Measurements from ENCODE around the gene ARF3.
A peak's percentile ranks its signal among the peaks of the same experiment; 100 is the strongest.

Gene ARF3

DNA sequence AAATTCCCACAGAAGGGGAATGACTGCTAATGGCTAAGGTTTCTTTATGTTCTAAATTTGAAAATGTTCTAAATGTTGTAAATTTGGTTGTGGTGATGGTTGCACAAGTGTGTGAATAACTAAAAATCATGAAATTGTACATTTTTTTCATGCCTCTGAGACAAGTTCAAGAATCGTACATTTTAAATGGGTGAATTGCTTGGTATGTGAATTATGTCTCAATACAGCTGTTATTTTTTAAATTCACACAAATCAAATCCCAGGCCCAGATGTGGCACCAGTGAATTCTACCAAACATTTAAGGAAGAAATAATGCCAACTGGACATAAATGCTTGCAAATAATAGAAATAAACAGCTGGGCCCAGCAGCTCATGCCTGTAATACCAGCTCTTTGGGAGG, 63.0 kb downstream of the ARF3 start:
- H3K4me3 ChIP-seq (ENCODE audit: low read depth, low read length): no peak overlapping the region
- DNase-seq (ENCODE audit: low read depth): no peak
- TF ChIP-seq, protein P1, sequence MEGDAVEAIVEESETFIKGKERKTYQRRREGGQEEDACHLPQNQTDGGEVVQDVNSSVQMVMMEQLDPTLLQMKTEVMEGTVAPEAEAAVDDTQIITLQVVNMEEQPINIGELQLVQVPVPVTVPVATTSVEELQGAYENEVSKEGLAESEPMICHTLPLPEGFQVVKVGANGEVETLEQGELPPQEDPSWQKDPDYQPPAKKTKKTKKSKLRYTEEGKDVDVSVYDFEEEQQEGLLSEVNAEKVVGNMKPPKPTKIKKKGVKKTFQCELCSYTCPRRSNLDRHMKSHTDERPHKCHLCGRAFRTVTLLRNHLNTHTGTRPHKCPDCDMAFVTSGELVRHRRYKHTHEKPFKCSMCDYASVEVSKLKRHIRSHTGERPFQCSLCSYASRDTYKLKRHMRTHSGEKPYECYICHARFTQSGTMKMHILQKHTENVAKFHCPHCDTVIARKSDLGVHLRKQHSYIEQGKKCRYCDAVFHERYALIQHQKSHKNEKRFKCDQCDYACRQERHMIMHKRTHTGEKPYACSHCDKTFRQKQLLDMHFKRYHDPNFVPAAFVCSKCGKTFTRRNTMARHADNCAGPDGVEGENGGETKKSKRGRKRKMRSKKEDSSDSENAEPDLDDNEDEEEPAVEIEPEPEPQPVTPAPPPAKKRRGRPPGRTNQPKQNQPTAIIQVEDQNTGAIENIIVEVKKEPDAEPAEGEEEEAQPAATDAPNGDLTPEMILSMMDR (IDR thresholded peaks at IDR 0.05; ENCODE audit: control insufficient read depth, extremely low read depth, insufficient read depth): no peak

DNA sequence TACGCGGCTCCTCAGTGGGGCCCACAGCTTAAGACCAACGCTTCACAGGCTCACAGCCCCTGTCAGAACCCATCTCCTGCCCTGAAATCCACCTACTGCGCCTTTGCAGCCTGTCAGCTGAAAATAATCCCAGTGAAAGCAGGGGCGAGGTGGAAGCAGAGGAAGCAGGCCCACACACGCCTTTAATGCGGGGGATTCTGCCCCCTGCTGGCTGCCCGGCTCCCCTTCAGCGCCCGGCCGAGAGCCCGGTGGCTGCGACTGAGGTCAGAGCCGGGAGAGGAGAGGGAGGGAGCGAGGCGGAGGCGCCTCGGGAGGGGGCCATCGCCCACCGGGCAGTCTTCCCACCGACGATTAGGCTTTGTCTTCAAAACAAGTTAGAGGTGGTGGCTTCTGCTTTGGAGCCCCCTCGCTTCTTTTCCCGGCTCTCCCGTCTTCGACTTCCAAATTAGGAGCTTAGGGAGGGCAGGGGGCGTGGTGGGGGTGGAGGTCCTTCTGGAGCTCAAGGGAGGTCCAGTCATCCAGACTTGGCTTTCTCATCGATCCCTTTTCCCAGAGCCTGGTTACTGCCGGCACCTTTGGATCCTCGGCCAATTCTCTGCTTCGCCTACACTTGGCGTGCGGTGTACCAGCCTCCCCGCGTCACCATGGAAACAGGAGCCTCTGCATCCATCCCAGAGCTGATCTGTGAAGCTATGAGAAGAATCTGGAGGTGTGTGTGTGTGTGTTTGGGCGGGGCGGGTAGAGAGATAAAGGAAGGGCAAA, 66.4 kb downstream of the ARF3 start:
- DNase-seq (ENCODE audit: low read depth): no peak
- H3K4me3 ChIP-seq (ENCODE audit: low read depth, low read length): no peak overlapping the region
- TF ChIP-seq, protein P1 (IDR thresholded peaks at IDR 0.05; ENCODE audit: control insufficient read depth, extremely low read depth, insufficient read depth): peak; percentile 76

DNA sequence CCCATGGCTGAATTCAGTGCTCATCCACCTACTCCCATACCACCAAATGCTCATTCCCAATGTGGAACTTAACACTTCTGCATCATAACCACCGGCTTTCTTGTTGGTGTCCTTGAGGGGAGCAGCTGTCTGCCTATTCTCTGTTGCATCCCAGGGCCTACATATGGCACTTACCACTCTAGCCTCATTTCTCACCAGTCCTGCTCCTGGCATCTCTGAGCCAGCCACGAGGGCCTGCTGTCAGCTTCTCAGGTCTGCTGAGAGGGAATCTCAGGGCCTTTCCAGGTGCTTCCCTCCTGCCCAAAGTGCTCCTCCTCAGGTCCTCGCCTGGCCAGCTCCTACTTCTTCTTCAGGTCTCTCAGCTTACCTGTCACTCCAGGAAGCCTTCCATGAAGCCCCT, 67.6 kb downstream of the ARF3 start:
- H3K4me3 ChIP-seq (ENCODE audit: low read depth, low read length): no peak overlapping the region
- TF ChIP-seq, protein P1 (IDR thresholded peaks at IDR 0.05; ENCODE audit: control insufficient read depth, extremely low read depth, insufficient read depth): no peak
- no peak for DNase-seq (ENCODE audit: low read depth)

Data from LNCaP clone FGC (cell line).